Glutamatergic neuron (in vitro differentiated cells): ENCODE results near the gene OTOA. TPM values are rescaled to one million over a fixed set of nuclear protein-coding genes. Genes with fewer than 3 reads are reported as not detected.
"Not testable (repeated sequence)": the region's sequence is repeated elsewhere in the genome, so short reads cannot be mapped to it uniquely, and the experiment has no call there.

ENCODE experiments used
- DNase-seq: peaks from one replicate; pipeline ENCODE4 v3.0.0; 2022
- H3K27ac Mint-ChIP-seq: one replicate; pipeline ENCODE4 v1.8.0; 2020; ENCODE audit warnings: mild to moderate bottlenecking, mixed read lengths, inconsistent platforms; ENCODE audit not compliant: unreplicated experiment
- H3K27me3 Mint-ChIP-seq: one replicate; pipeline ENCODE4 v1.8.0; 2020; ENCODE audit warnings: mild to moderate bottlenecking, moderate library complexity, mixed read lengths, inconsistent platforms; ENCODE audit not compliant: unreplicated experiment
- H3K36me3 Mint-ChIP-seq: one replicate; pipeline ENCODE4 v1.8.0; 2020; ENCODE audit warnings: mild to moderate bottlenecking, mixed read lengths, inconsistent platforms; ENCODE audit not compliant: unreplicated experiment
- H3K4me1 Mint-ChIP-seq: one replicate; pipeline ENCODE4 v1.8.0; 2020; ENCODE audit warnings: mild to moderate bottlenecking, low read depth, mixed read lengths, inconsistent platforms; ENCODE audit not compliant: unreplicated experiment
- H3K4me3 Mint-ChIP-seq: one replicate; pipeline ENCODE4 v1.8.0; 2020; ENCODE audit warnings: mild to moderate bottlenecking, mixed read lengths, inconsistent platforms; ENCODE audit not compliant: unreplicated experiment
- H3K9me3 Mint-ChIP-seq: one replicate; pipeline ENCODE4 v1.8.0; 2020; ENCODE audit warnings: mild to moderate bottlenecking, moderate library complexity, mixed read lengths, inconsistent platforms; ENCODE audit not compliant: unreplicated experiment
- CTCF ChIP-seq: fragments of 200-600 bp; sonication (generic); IDR thresholded peaks from one replicate; pipeline ENCODE4 v1.5.0; 2021; ENCODE audit not compliant: partially characterized antibody, unreplicated experiment
- total RNA-seq: library from RNA; stranded (reverse); fragmentation: NEBNext Ultra II Directional; extraction: Animal tissue kit (Norgen Biotek cat#: 25700); gene quantifications from one replicate; pipeline ENCODE4 v1.2.1, GENCODE V29; 2021; ENCODE audit not compliant: unreplicated experiment

Gene OTOA
- total RNA-seq, 1 donor from 2014 or later, result not detected

GRCh38 chr16:21634216-21634615, 29.6 kb upstream of the OTOA start:
- DNase-seq, result no peak
- Mint-ChIP-seq H3K9me3 (no peaks in the 10 kb centered on the region), H3K27me3 (no peaks in the 10 kb centered on the region), H3K36me3 (peaks cover 3% of the 10 kb centered on the region), H3K27ac (no peak overlapping the region), H3K4me1 (peaks cover 3% of the 10 kb centered on the region), H3K4me3 (no peak overlapping the region)
- no peak for TF ChIP-seq CTCF

DNA sequence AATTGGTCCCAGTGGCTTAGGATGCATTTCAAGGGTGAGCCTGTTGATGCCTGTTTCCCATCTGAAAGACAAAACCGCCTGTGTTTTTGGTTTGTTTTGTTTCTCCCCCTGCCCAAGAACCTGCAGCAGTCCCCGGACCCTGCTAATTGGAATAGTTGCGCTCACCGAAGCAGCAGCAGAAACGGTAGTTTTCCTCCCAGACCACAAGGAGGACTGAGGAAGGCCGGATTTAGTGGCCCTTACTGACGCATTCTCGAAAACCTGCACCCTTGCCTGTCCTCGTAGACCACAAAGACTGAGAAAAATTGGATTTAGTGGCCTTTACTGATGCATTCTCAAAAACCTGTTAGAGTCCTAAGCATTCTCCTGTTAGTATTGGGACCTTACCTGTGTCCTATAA, 28.1 kb upstream of the OTOA start:
- H3K4me3 Mint-ChIP-seq, H3K36me3 Mint-ChIP-seq, H3K9me3 Mint-ChIP-seq, H3K27ac Mint-ChIP-seq, DNase-seq, H3K4me1 Mint-ChIP-seq, H3K27me3 Mint-ChIP-seq: not testable (repeated sequence)

DNA sequence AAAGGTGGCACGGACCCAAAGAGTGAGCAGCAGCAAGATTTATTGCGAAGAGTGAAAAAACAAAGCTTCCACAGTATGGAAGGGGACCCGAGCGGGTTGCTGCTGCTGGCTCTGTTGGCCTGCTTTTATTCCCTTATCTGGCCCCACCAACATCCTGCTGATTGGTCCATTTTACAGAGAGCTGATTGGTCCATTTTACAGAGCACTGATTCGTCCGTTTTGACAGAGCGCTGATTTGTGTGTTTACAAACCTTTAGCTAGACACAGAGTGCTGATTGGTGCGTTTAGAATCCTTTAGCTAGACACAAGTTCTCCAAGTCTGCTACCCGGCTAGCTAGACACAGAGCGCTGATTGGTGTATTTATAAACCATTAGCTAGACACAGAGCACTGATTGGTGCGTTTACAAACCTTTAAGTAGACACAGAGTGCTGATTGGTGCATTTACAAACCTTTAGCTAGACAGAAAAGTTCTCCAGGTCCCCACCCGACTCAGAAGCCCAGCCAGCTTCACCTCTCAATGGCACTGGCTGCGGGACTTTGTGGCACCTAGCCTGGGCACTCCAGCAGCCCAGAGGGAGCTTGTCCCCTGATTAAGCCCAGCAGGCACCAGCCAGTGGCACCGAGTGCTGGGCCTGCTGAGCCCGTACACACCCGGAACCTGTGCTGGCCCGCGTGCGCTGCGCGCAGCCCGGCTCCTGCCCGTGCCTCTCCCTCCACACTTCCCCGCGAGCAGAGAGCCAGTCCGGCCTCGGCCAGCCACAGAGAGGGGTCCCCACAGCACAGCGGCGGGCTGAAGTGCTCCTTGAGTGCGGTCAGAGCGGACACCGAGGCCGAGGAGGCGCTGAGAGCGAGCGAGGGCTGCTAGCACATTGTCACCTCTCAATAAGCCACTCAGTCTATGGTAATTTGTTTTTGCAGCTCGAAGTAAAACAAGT, 26.5 kb upstream of the OTOA start:
- Mint-ChIP-seq H3K27ac (no peak overlapping the region), H3K36me3 (no peaks in the 10 kb centered on the region), H3K4me1 (peaks cover 3% of the 10 kb centered on the region), H3K9me3 (no peaks in the 10 kb centered on the region), H3K4me3 (no peak overlapping the region), H3K27me3 (no peaks in the 10 kb centered on the region)
- DNase-seq, result no peak
- no peak for TF ChIP-seq CTCF

DNA sequence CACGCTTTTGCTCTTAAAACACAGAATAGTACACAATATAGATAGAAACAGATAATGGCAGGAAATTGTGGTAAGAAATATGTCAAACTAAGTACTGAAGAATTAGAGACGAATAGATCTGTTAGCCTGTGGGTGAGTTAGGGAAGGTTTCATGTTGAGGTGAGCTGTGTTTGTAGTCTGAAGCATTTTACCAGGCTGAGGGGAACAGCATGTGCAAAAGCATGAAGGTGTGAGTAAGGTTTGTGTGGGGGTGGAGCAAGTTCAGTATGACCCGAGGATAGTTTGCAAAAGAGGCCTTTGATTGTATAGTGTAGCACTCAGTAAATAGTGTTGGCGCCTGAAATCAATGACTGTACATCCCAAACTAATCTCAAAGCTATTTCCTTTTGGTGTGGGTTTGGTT, 25.2 kb upstream of the OTOA start:
- Mint-ChIP-seq H3K4me3 (no peak overlapping the region), H3K36me3 (no peaks in the 10 kb centered on the region), H3K27ac (no peak overlapping the region), H3K9me3 (no peaks in the 10 kb centered on the region), H3K4me1 (peaks cover 3% of the 10 kb centered on the region), H3K27me3 (no peaks in the 10 kb centered on the region)
- no peak for TF ChIP-seq CTCF
- DNase-seq, result no peak

DNA sequence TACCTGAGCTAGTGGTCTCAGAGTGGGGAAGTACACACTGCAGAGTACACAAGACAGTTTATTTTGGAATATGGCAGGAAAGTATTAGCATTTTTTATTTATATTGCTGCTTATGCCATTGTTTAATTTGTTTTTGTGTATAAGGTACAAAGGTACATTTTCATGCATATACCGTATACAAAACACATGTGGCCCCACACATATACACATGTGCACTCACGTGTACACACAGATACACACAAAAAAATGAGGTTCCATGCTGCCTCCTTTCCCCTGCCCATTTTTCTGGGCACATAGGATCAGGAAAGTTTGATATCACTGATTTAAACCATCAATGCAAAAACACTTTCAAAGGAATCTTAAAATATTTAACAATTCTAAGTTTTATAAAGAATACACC, 24.3 kb upstream of the OTOA start:
- H3K27ac Mint-ChIP-seq, result no peak overlapping the region
- no peak overlapping the region for H3K4me3 Mint-ChIP-seq
- no peak for DNase-seq
- H3K9me3 Mint-ChIP-seq, result no peaks in the 10 kb centered on the region
- peaks cover 3% of the 10 kb centered on the region for H3K4me1 Mint-ChIP-seq
- no peaks in the 10 kb centered on the region for H3K27me3 Mint-ChIP-seq
- no peaks in the 10 kb centered on the region for H3K36me3 Mint-ChIP-seq
- TF ChIP-seq CTCF, result no peak
